Activated naive CD4-positive, alpha-beta T cell (primary cell): ENCODE measurements around the gene JAKMIP2.

Experiments used
- DNase-seq, 4 experiments: peaks; one replicate each; lab custom pipeline; 2025; lab: John Stamatoyannopoulos, UW

Gene JAKMIP2

GRCh38 chr5:147788023-147788422 lies 5.5 kb upstream of the JAKMIP2 start:
- DNase-seq: no peak

- no peak for DNase-seq
Observed at GRCh38 chr5:147786142-147786541, 3.6 kb upstream of the JAKMIP2 start.

GRCh38 chr5:147784146-147784987 lies 1.8 kb upstream of the JAKMIP2 start:
- no peak for DNase-seq

GRCh38 chr5:147780924-147781573 lies 1.5 kb downstream of the JAKMIP2 start:
- DNase-seq: no peak

- no peak for DNase-seq
Observed at GRCh38 chr5:147779694-147780093, 2.8 kb downstream of the JAKMIP2 start.

- no peak for DNase-seq
Observed at GRCh38 chr5:147776989-147777388, 5.5 kb downstream of the JAKMIP2 start.

- DNase-seq: no peak
Observed at GRCh38 chr5:147773587-147773986, 8.9 kb downstream of the JAKMIP2 start.

GRCh38 chr5:147773139-147773538 lies 9.4 kb downstream of the JAKMIP2 start:
- no peak for DNase-seq

GRCh38 chr5:147767048-147767447 lies 15.5 kb downstream of the JAKMIP2 start:
- no peak for DNase-seq

- no peak for DNase-seq
Observed at GRCh38 chr5:147763791-147764525, 18.6 kb downstream of the JAKMIP2 start.

- DNase-seq: no peak
Observed at GRCh38 chr5:147760086-147760875, 22.2 kb downstream of the JAKMIP2 start.

GRCh38 chr5:147759441-147759840 lies 23.1 kb downstream of the JAKMIP2 start:
- DNase-seq: no peak

- no peak for DNase-seq
Observed at GRCh38 chr5:147756566-147756965, 26.0 kb downstream of the JAKMIP2 start.

- no peak for DNase-seq
Observed at GRCh38 chr5:147754372-147755122, 28.0 kb downstream of the JAKMIP2 start.

GRCh38 chr5:147753765-147754164 lies 28.8 kb downstream of the JAKMIP2 start:
- DNase-seq: no peak

GRCh38 chr5:147752666-147753290 lies 29.8 kb downstream of the JAKMIP2 start:
- no peak for DNase-seq

GRCh38 chr5:147752033-147752432 lies 30.5 kb downstream of the JAKMIP2 start:
- DNase-seq: no peak

GRCh38 chr5:147751156-147751830 lies 31.2 kb downstream of the JAKMIP2 start:
- no peak for DNase-seq

- DNase-seq: no peak
Observed at GRCh38 chr5:147750065-147750464, 32.5 kb downstream of the JAKMIP2 start.

- DNase-seq: no peak
Observed at GRCh38 chr5:147748590-147748989, 33.9 kb downstream of the JAKMIP2 start.
